ENCODE measurements around the gene CAVIN2.

CAVIN2 gene

GRCh38 chr2:191866195-191866594, 19.3 kb upstream of the CAVIN2 start:
- no peak for DNase-seq (ENCODE audit: low read depth in 1 of 2, low spot score in 1 of 2)

DNA sequence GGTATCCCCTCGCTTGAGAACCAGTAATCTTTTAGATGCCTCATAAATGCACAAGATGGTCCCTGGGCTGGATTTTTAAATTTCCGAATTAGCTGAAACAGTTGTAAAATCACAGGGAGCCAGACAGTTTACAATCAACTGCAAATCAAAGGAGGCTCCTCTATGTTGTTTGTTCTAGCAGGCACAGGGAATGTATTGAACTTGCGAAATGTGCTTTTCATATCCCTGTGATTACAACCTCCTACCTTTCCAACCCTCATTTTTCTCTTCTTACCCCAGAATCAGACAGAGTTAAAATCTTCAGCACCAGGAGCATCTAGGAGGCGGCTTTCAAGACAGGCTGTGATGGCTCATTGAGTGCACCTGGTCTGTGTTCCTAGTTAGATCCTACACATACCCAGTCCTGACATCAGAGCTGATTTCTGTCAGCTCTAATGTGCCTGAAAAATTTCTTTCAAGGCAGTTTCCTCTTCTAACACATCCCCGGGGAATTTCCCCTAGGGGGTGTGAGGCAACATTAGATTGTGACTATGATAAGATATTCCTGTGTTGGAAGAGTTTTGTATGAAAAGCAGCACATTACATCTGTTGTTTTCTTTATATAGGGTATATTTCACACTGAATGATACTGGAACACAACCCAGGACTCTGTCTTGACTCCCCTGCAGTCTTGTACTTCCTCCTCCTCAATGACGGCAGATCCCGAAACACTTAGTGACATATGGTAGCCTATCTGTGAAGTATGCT, 17.9 kb upstream of the CAVIN2 start:
- DNase-seq (ENCODE audit: low read depth in 1 of 2, low spot score in 1 of 2), result no peak

DNA sequence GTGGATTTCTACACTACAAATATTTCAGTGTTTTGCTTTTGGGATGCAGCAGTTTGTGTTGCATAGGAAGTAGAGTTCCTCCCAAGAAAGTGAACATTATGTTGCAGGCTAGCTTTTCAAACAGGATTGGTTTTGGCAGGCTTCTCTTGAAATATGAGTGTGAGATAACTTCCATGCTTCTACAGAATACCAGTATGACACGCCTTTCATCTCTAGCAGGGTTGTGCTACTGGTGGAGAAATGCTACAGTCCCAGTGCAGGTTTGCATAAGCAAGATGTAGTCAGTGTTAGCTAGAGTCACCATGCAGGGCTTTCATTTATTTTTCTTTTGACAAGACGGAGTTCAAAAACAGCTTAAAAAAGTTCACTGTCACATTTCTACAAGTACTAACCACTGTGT, 17.1 kb upstream of the CAVIN2 start:
- DNase-seq (ENCODE audit: low read depth in 1 of 2, low spot score in 1 of 2), result no peak

GRCh38 chr2:191862156-191862775, 15.4 kb upstream of the CAVIN2 start:
- no peak for DNase-seq (ENCODE audit: low read depth in 1 of 2, low spot score in 1 of 2)

- DNase-seq (ENCODE audit: low read depth in 1 of 2, low spot score in 1 of 2), result no peak
Observed at GRCh38 chr2:191860760-191861466, 14.0 kb upstream of the CAVIN2 start.

- no peak for DNase-seq (ENCODE audit: low read depth in 1 of 2, low spot score in 1 of 2)
Observed at GRCh38 chr2:191859681-191860080, 12.8 kb upstream of the CAVIN2 start.

- DNase-seq (ENCODE audit: low read depth in 1 of 2, low spot score in 1 of 2), result no peak
Observed at GRCh38 chr2:191857886-191858285, 11.0 kb upstream of the CAVIN2 start.

DNA sequence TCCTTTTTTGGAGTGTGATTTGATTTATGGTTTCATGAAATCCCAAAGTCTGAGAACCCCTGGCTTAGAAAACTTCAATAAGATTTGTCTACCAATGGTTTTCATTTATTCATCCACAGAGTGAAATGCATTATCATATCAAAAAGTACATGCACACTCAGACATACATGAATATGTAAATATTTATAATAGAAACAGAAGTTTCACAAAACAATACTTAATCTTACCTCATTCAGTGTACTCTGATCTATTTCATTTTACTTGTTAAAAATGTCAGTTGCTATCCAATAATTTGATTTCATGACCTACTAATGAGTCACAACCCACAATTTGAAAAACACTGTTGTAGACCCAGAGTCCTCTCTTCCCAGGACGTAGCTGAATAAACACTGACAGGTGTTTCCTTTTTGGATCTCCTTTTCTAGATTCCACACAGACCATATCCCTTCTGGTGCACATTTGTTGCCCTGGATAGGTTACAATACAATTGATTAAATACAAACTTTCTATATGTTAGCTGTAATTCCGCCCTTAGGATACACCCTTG, 10.4 kb upstream of the CAVIN2 start:
- no peak for DNase-seq (ENCODE audit: low read depth in 1 of 2, low spot score in 1 of 2)

DNA sequence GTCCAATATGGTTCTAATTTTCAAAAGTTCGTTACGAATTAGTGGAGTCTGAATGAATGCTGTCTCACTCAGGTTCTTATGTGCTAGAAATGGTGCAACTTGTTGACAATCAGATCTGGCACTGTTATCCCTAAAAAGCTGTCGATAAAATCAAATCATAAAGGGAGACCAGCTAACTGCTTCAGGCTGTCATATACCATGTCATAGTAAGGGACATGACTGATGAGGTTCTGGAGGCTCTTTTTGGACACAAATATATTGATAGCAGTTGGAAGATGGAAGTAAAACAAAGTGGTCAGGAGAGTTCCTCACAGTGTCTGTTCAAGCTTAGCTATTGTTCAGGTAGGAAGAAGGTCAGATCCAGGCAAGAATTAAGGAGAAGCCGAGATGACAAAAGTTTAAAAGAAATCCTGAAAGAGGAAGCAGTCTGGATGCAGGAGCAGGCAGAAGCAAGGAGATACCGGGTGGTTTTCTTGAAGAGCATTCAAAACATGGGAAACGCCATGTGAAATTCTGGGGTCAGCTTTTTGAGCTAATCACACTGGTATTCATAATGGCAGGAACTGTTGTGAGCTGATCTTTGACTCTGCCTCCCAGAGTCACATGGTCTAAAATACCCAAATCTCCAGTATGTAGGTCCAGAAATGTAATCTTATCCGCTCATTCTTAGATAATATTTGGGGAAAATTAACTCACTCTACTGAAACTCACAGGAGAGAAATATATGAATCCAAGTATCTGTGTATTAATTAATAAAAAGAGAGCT, 9.4 kb upstream of the CAVIN2 start:
- no peak for DNase-seq (ENCODE audit: low read depth in 1 of 2, low spot score in 1 of 2)

- DNase-seq (ENCODE audit: low read depth in 1 of 2, low spot score in 1 of 2), result no peak
Observed at GRCh38 chr2:191855382-191855781, 8.5 kb upstream of the CAVIN2 start.

- DNase-seq (ENCODE audit: low read depth in 1 of 2, low spot score in 1 of 2), result no peak
Observed at GRCh38 chr2:191854382-191855372, 7.8 kb upstream of the CAVIN2 start.

GRCh38 chr2:191853843-191854242, 7.0 kb upstream of the CAVIN2 start:
- no peak for DNase-seq (ENCODE audit: low read depth in 1 of 2, low spot score in 1 of 2)

GRCh38 chr2:191851158-191851557, 4.3 kb upstream of the CAVIN2 start:
- DNase-seq (ENCODE audit: low read depth in 1 of 2, low spot score in 1 of 2), result no peak

DNA sequence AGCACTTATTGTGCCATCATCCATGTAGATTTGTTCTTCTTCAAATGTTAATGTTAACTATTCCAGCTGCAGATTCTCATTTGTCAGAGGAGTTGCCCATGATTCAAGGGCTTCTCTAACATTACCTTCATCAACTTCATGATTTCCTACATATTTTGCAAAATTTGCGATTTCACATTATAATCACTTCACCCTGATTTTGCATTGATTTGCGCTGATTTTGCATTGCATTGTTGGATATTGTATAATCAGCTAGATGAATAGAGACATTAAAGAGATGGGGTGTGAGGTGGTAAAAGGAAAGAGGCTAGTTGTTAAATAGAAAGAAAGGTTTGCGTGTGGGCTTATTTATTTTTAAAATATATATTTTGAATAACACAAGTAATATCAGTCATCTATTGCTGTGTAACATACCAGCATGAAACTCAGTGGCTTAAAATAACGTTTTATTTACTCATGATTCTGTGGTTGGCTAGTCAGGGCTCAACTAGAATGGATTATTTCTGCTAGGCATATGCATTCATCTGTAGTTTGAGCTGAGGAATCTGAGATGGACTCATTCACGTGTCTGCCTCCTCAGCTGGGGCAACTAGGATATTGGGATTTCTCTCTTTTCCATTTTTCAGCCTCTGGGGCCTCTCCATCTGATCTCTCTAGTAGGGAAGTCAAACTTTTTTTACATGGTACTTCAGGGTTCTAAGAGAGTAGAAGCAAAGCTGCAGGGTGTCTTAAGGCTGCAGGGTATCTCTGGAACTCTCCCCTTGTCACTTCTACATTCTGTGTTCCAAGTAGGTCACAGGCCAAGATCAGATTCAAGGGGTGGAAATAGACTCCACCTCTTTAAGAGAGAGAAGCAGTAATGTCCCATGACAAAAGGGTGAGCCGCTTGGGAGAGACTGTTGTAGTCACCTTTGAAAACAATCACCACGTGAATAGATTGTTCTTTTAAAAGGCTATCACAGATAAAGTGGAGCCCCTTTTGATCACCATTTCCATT, 2.2 kb upstream of the CAVIN2 start:
- no peak for DNase-seq (ENCODE audit: low read depth in 1 of 2, low spot score in 1 of 2)

DNA sequence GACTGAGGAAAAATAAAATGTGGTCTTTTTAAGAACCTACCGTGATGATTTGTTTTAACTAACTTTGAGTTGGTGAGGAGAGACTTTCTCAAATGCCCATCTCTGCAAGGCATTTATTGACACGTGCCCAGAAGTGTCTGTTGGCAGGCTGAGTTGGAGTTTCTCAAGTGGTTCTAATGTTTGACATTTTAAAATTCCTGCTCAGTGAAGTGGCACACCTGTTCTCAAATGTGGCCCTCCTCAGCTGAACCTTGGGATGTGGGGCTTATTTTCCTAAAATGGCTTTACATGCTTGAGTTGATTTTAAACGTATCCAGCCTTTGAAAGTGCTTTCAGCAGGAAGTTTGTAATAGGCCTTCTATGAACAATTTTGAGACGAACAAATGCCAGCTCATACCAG, 876 bp upstream of the CAVIN2 start:
- DNase-seq (ENCODE audit: low read depth in 1 of 2, low spot score in 1 of 2), result no peak

DNA sequence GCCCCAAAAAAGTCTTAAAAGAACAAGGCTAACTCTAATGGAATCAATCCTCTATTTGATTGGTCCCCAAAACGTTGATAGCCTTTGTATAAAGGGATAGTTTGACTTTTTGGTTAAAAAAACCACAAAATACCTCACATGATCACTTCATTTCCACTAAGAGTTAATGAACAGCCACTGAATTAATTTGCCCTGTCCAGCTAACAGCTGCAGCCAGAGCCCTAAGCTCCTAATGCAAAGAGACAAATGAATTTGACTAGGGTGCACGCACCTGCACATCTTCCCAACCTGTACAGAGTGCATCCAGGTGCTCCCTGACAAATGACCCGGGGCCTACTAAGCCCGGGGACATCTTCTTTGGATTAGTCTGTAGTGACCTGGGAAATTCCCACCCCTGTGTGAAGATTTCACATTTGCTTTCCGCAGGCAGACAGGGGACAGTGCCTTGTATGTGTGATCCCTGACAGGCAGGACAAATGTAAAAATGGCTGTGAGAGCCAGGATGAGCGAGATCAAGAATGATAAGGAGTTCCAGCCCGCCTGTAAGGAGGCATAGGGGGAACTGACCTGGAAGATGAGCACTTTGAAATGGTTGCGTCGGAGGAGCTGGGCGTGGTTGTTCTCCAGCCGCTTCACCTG, 893 bp downstream of the CAVIN2 start:
- no peak for DNase-seq (ENCODE audit: low read depth in 1 of 2, low spot score in 1 of 2)

GRCh38 chr2:191845248-191845715, 1.6 kb downstream of the CAVIN2 start:
- no peak for DNase-seq (ENCODE audit: low read depth in 1 of 2, low spot score in 1 of 2)

GRCh38 chr2:191844706-191845105, 2.2 kb downstream of the CAVIN2 start:
- no peak for DNase-seq (ENCODE audit: low read depth in 1 of 2, low spot score in 1 of 2)
